Nephron progenitor cell (in vitro differentiated cells): ENCODE results near the gene VSIR.

Source experiments
- DNase-seq: peaks from one replicate; pipeline ENCODE4 v3.0.0; 2021
- H3K27ac Mint-ChIP-seq: 2 replicates; pipeline ENCODE4 v1.8.0; 2021; ENCODE audit warnings: mild to moderate bottlenecking, moderate library complexity, mixed read lengths
- H3K27me3 Mint-ChIP-seq: 2 replicates; pipeline ENCODE4 v1.8.0; 2021; ENCODE audit warnings: mild to moderate bottlenecking, low read depth, mixed read lengths; ENCODE audit not compliant: poor library complexity
- H3K36me3 Mint-ChIP-seq: 2 replicates; pipeline ENCODE4 v1.8.0; 2021; ENCODE audit warnings: low read depth, mixed read lengths
- H3K4me1 Mint-ChIP-seq: 2 replicates; pipeline ENCODE4 v1.8.0; 2021; ENCODE audit warnings: mixed read lengths
- H3K4me3 Mint-ChIP-seq: 2 replicates; pipeline ENCODE4 v1.8.0; 2021; ENCODE audit warnings: mild to moderate bottlenecking, moderate library complexity, mixed read lengths
- H3K9me3 Mint-ChIP-seq: 2 replicates; pipeline ENCODE4 v1.8.0; 2021; ENCODE audit warnings: mild to moderate bottlenecking, moderate library complexity, mixed read lengths
- CTCF ChIP-seq: fragments of 200-600 bp; sonication (generic); IDR thresholded peaks from 2 replicates; pipeline ENCODE4 v1.5.0; 2021; ENCODE audit warnings: antibody characterized with exemption

VSIR gene

GRCh38 chr10:71809628-71810027 lies 36.3 kb upstream of the VSIR start:
- peaks cover 25% of the 10 kb centered on the region for H3K4me1 Mint-ChIP-seq
- no peak for TF ChIP-seq CTCF
- peaks cover 4% of the 10 kb centered on the region for H3K36me3 Mint-ChIP-seq
- no peak for DNase-seq
- H3K27ac Mint-ChIP-seq = no peak overlapping the region
- H3K27me3 Mint-ChIP-seq = peaks cover 32% of the 10 kb centered on the region
- H3K9me3 Mint-ChIP-seq = no peaks in the 10 kb centered on the region
- H3K4me3 Mint-ChIP-seq = no peak overlapping the region

GRCh38 chr10:71807557-71808510 lies 34.5 kb upstream of the VSIR start:
- no peak overlapping the region for H3K4me3 Mint-ChIP-seq
- H3K27me3 Mint-ChIP-seq = peaks cover 36% of the 10 kb centered on the region
- peaks cover 11% of the 10 kb centered on the region for H3K4me1 Mint-ChIP-seq
- H3K36me3 Mint-ChIP-seq = no peaks in the 10 kb centered on the region
- H3K27ac Mint-ChIP-seq = no peak overlapping the region
- no peak for TF ChIP-seq CTCF
- DNase-seq = no peak
- H3K9me3 Mint-ChIP-seq = no peaks in the 10 kb centered on the region

GRCh38 chr10:71806704-71807556 lies 33.6 kb upstream of the VSIR start:
- no peaks in the 10 kb centered on the region for H3K9me3 Mint-ChIP-seq
- H3K4me3 Mint-ChIP-seq = no peak overlapping the region
- H3K4me1 Mint-ChIP-seq = peaks cover 3% of the 10 kb centered on the region
- no peak overlapping the region for H3K27ac Mint-ChIP-seq
- no peak for DNase-seq
- no peaks in the 10 kb centered on the region for H3K36me3 Mint-ChIP-seq
- peaks cover 44% of the 10 kb centered on the region for H3K27me3 Mint-ChIP-seq
- TF ChIP-seq CTCF = no peak

- Mint-ChIP-seq H3K36me3 (no peaks in the 10 kb centered on the region), H3K27ac (no peak overlapping the region), H3K9me3 (no peaks in the 10 kb centered on the region), H3K27me3 (peaks cover 49% of the 10 kb centered on the region), H3K4me1 (peaks cover 3% of the 10 kb centered on the region), H3K4me3 (no peak overlapping the region)
- TF ChIP-seq CTCF = no peak
- DNase-seq = peak; percentile 38
These were observed 32.7 kb upstream of the VSIR start for GRCh38 chr10:71805776-71806703.

- Mint-ChIP-seq H3K27ac (no peak overlapping the region), H3K36me3 (no peaks in the 10 kb centered on the region), H3K27me3 (peaks cover 49% of the 10 kb centered on the region), H3K4me3 (no peak overlapping the region), H3K9me3 (no peaks in the 10 kb centered on the region), H3K4me1 (peaks cover 3% of the 10 kb centered on the region)
- no peak for TF ChIP-seq CTCF
- DNase-seq = no peak
These were observed 30.8 kb upstream of the VSIR start for GRCh38 chr10:71804077-71804476.
